Middle frontal gyrus (tissue), 1 donor: Measurements from ENCODE around the gene EAF1.
"Not testable (repeated sequence)": the region's sequence is repeated elsewhere in the genome, so short reads cannot be mapped to it uniquely, and the experiment has no call there.

Experiments
- DNase-seq: peaks from one replicate; pipeline ENCODE4 v3.0.0-alpha.2; 2015; ENCODE audit warnings: low spot score; ENCODE audit errors: extremely low spot score

The EAF1 gene

GRCh38 chr3:15451216-15452113 lies 24.1 kb downstream of the EAF1 start:
- DNase-seq: no peak

- no peak for DNase-seq
Observed at GRCh38 chr3:15452156-15452555, 24.8 kb downstream of the EAF1 start.

- DNase-seq: no peak
Observed at GRCh38 chr3:15452961-15453360, 25.6 kb downstream of the EAF1 start.

- no peak for DNase-seq
Observed at GRCh38 chr3:15453501-15453900, 26.1 kb downstream of the EAF1 start.

- DNase-seq: no peak
Observed at GRCh38 chr3:15453991-15454625, 26.7 kb downstream of the EAF1 start.

- no peak for DNase-seq
Observed at GRCh38 chr3:15454965-15455364, 27.6 kb downstream of the EAF1 start.

- DNase-seq: no peak
Observed at GRCh38 chr3:15455756-15456155, 28.4 kb downstream of the EAF1 start.

- no peak for DNase-seq
Observed at GRCh38 chr3:15456321-15456720, 28.9 kb downstream of the EAF1 start.

GRCh38 chr3:15456915-15457314 lies 29.5 kb downstream of the EAF1 start:
- not testable (repeated sequence) for DNase-seq

GRCh38 chr3:15458212-15458780 lies 30.9 kb downstream of the EAF1 start:
- DNase-seq: no peak

- no peak for DNase-seq
Observed at GRCh38 chr3:15460891-15461531, 33.6 kb downstream of the EAF1 start.

GRCh38 chr3:15462451-15462850 lies 35.1 kb downstream of the EAF1 start:
- no peak for DNase-seq

GRCh38 chr3:15465876-15466585 lies 38.6 kb downstream of the EAF1 start:
- DNase-seq: no peak

GRCh38 chr3:15467227-15468181 lies 40.1 kb downstream of the EAF1 start:
- no peak for DNase-seq

- DNase-seq: no peak
Observed at GRCh38 chr3:15470261-15470660, 42.9 kb downstream of the EAF1 start.

GRCh38 chr3:15470849-15471248 lies 43.5 kb downstream of the EAF1 start:
- no peak for DNase-seq

- no peak for DNase-seq
Observed at GRCh38 chr3:15471861-15472260, 44.5 kb downstream of the EAF1 start.

GRCh38 chr3:15475161-15475560 lies 47.8 kb downstream of the EAF1 start:
- no peak for DNase-seq

GRCh38 chr3:15476378-15476777 lies 49.0 kb downstream of the EAF1 start:
- no peak for DNase-seq

GRCh38 chr3:15477951-15478639 lies 50.7 kb downstream of the EAF1 start:
- no peak for DNase-seq
